H1 (cell line): ENCODE data around the gene CCNJ. TPM values are rescaled to one million over a fixed set of nuclear protein-coding genes. Genes with fewer than 3 reads are reported as not detected.
A peak's percentile ranks its signal among the peaks of the same experiment; 100 is the strongest.

Experiments used
- CTCF ChIA-PET: fragments of 300-600 bp; sonication (Branson Sonifier 250); formaldehyde crosslinking; loops from one replicate; lab custom pipeline; 2021; ENCODE audit not compliant: partially characterized antibody; lab: Charles Lee
- POLR2A ChIA-PET: fragments of 300-600 bp; sonication (Branson Sonifier 250); formaldehyde crosslinking; loops from one replicate; lab custom pipeline; 2021; ENCODE audit warnings: inconsistent platforms; ENCODE audit not compliant: partially characterized antibody; lab: Charles Lee
- DNase-seq, 2 experiments: peaks; one replicate each; pipeline versions ENCODE4 v3.0.0 to v3.0.0-alpha.2; 2010 to 2022; ENCODE audit warnings: low spot score in 2 of 2, low read depth in 1 of 2, mixed read lengths in 1 of 2
- FAIRE-seq: peaks from 2 replicates; lab custom pipeline; 2011; peaks lifted over from hg19 to GRCh38; lab: Jason Lieb, UNC
- H2AFZ ChIP-seq: 2 replicates; pipeline ENCODE4 v1.8.1; 2012; ENCODE audit warnings: low read length, inconsistent platforms
- H2AK5ac ChIP-seq: 2 replicates; pipeline ENCODE4 v1.6.1; 2013; ENCODE audit warnings: low read depth, low read length
- H2BK120ac ChIP-seq: replicated peaks from 2 replicates; pipeline ENCODE3; 2013; ENCODE audit warnings: low read depth, low read length, inconsistent platforms
- H2BK12ac ChIP-seq: 2 replicates; pipeline ENCODE4 v1.6.1; 2013; ENCODE audit warnings: low read depth, low read length
- H2BK15ac ChIP-seq: 2 replicates; pipeline ENCODE4 v1.6.1; 2013; ENCODE audit warnings: low read length
- H2BK20ac ChIP-seq: 2 replicates; pipeline ENCODE4 v1.6.1; 2013; ENCODE audit warnings: low read length
- H2BK5ac ChIP-seq: 2 replicates; pipeline ENCODE4 v1.6.1; 2013; ENCODE audit warnings: low read depth, low read length
- H3K14ac ChIP-seq: 2 replicates; pipeline ENCODE4 v1.6.1; 2013; ENCODE audit warnings: inconsistent platforms; ENCODE audit not compliant: insufficient read length
- H3K18ac ChIP-seq: 2 replicates; pipeline ENCODE4 v1.6.1; 2013; ENCODE audit warnings: low read length; ENCODE audit errors: extremely low read depth
- H3K23ac ChIP-seq: 2 replicates; pipeline ENCODE4 v1.6.1; 2013; ENCODE audit warnings: inconsistent platforms; ENCODE audit not compliant: insufficient read length
- H3K23me2 ChIP-seq: 2 replicates; pipeline ENCODE4 v1.6.1; 2013; ENCODE audit warnings: low read depth, low read length
- H3K27ac ChIP-seq: 2 replicates; pipeline ENCODE4 v1.6.1; 2011; ENCODE audit warnings: low read depth, low read length, inconsistent platforms
- H3K27me3 ChIP-seq, 4 experiments: replicated peaks in 1 of 4; 1 replicate in 1 of 4; 2 replicates in 3 of 4; pipeline versions ENCODE4 v1.6.1 to v1.8.1; 2011 to 2013; ENCODE audit warnings: low read length in 3 of 4, mild to moderate bottlenecking in 3 of 4, inconsistent platforms in 2 of 4, mixed read lengths in 2 of 4, moderate library complexity in 1 of 4; ENCODE audit not compliant: control insufficient read depth in 3 of 4, insufficient read depth in 3 of 4; ENCODE audit errors: extremely low read depth in 1 of 4
- H3K36me3 ChIP-seq, 4 experiments: 2 replicates each; pipeline versions ENCODE4 v1.6.1 to v1.8.1; 2011 to 2013; ENCODE audit warnings: mild to moderate bottlenecking in 4 of 4, low read length in 3 of 4, moderate library complexity in 2 of 4, control low read depth in 1 of 4, inconsistent platforms in 1 of 4; ENCODE audit not compliant: insufficient read depth in 4 of 4, control insufficient read depth in 2 of 4
- H3K4ac ChIP-seq: replicated peaks from 2 replicates; pipeline ENCODE3; 2013; ENCODE audit warnings: low read length, low read depth, mixed read lengths, inconsistent platforms; ENCODE audit not compliant: insufficient read length
- H3K4me1 ChIP-seq, 4 experiments: replicated peaks in 1 of 4; 1 replicate in 1 of 4; 2 replicates in 3 of 4; pipeline versions ENCODE4 v1.6.1 to v1.8.1; 2011 to 2013; ENCODE audit warnings: low read length in 3 of 4, inconsistent platforms in 2 of 4, mixed read lengths in 1 of 4; ENCODE audit not compliant: insufficient read depth in 4 of 4, control insufficient read depth in 3 of 4
- H3K4me2 ChIP-seq, 2 experiments: 2 replicates each; pipeline versions ENCODE4 v1.6.1 to v1.8.1; 2011 to 2013; ENCODE audit warnings: low read depth in 2 of 2, low read length in 2 of 2, control low read depth in 1 of 2, inconsistent platforms in 1 of 2, mild to moderate bottlenecking in 1 of 2; ENCODE audit not compliant: insufficient read depth in 1 of 2
- H3K4me3 ChIP-seq, 4 experiments: fragments of 200-600, 300-600 bp in 1 of 4; sonication (generic), shearing (Covaris generic), sonication (Bioruptor Twin) in 1 of 4; 2 replicates each; pipeline versions ENCODE4 v1.5.1 to v1.8.1; 2011 to 2016; ENCODE audit warnings: low read length in 4 of 4, low read depth in 3 of 4, control low read depth in 2 of 4, inconsistent platforms in 2 of 4, mild to moderate bottlenecking in 2 of 4, mixed read lengths in 1 of 4, moderate library complexity in 1 of 4; ENCODE audit not compliant: insufficient read depth in 2 of 4; ENCODE audit errors: extremely low read depth in 1 of 4
- H3K56ac ChIP-seq: replicated peaks from 2 replicates; pipeline ENCODE3; 2013; ENCODE audit warnings: low read depth, mild to moderate bottlenecking, mixed read lengths, low read length, inconsistent platforms; ENCODE audit not compliant: insufficient read length
- H3K79me1 ChIP-seq: 2 replicates; pipeline ENCODE4 v1.6.1; 2013; ENCODE audit warnings: low read depth, low read length, control low read depth
- H3K79me2 ChIP-seq, 2 experiments: 2 replicates each; pipeline versions ENCODE4 v1.6.1 to v1.8.1; 2012 to 2013; ENCODE audit warnings: low read length in 2 of 2, mild to moderate bottlenecking in 2 of 2, inconsistent platforms in 1 of 2; ENCODE audit not compliant: insufficient read depth in 2 of 2, control insufficient read depth in 1 of 2
- H3K9ac ChIP-seq, 4 experiments: replicated peaks in 1 of 4; 1 replicate in 1 of 4; 2 replicates in 3 of 4; pipeline versions ENCODE4 v1.6.1 to v1.8.1; 2011 to 2013; ENCODE audit warnings: low read depth in 3 of 4, low read length in 3 of 4, control low read depth in 2 of 4, mild to moderate bottlenecking in 2 of 4, moderate library complexity in 2 of 4, inconsistent platforms in 1 of 4; ENCODE audit errors: extremely low read depth in 1 of 4
- H3K9me3 ChIP-seq, 2 experiments: 2 replicates each; pipeline versions ENCODE4 v1.6.1 to v1.8.1; 2012 to 2013; ENCODE audit warnings: mild to moderate bottlenecking in 2 of 2, moderate library complexity in 2 of 2, control low read depth in 1 of 2, inconsistent platforms in 1 of 2, low read depth in 1 of 2, low read length in 1 of 2, mixed read lengths in 1 of 2; ENCODE audit not compliant: insufficient read depth in 2 of 2
- H4K20me1 ChIP-seq, 2 experiments: replicated peaks in 1 of 2; 2 replicates each; pipeline versions ENCODE3 to v1.8.1; 2011 to 2013; ENCODE audit warnings: inconsistent platforms in 2 of 2, low read length in 2 of 2, mild to moderate bottlenecking in 1 of 2; ENCODE audit not compliant: insufficient read depth in 2 of 2, control insufficient read depth in 1 of 2
- H4K5ac ChIP-seq: 2 replicates; pipeline ENCODE4 v1.6.1; 2013; ENCODE audit warnings: low read length, low read depth, mixed read lengths, inconsistent platforms; ENCODE audit not compliant: insufficient read length
- H4K8ac ChIP-seq: 2 replicates; pipeline ENCODE4 v1.8.0; 2013; ENCODE audit warnings: mild to moderate bottlenecking, moderate library complexity, low read length, inconsistent platforms; ENCODE audit not compliant: insufficient read depth; ENCODE audit errors: extremely low read depth
- H4K91ac ChIP-seq: replicated peaks from 2 replicates; pipeline ENCODE3; 2013; ENCODE audit warnings: low read length, mixed read lengths, inconsistent platforms; ENCODE audit not compliant: insufficient read length
- CEBPB ChIP-seq: IDR thresholded peaks from 2 replicates; pipeline ENCODE4 v1.6.1; 2012; ENCODE audit warnings: low read depth, low read length
- HDAC6 ChIP-seq: IDR thresholded peaks from one replicate; pipeline ENCODE4 v1.7.1; 2012; ENCODE audit warnings: low read depth, mild to moderate bottlenecking, inconsistent platforms, low read length, moderate library complexity
- TBP ChIP-seq: IDR thresholded peaks from 2 replicates; pipeline ENCODE4 v1.6.1; 2011; ENCODE audit warnings: low read depth, low read length, improper control_type of control experiment
- TCF12 ChIP-seq: IDR thresholded peaks from 2 replicates; pipeline ENCODE4 v1.6.1; 2011; ENCODE audit warnings: low read depth, mild to moderate bottlenecking, low read length
- WGBS, 2 experiments: shearing (Covaris generic) in 1 of 2; methylation state at CpG; one replicate each; pipeline versions ENCODE4 v1.1.6 to v1.1.7; 2013 to 2015; ENCODE audit warnings: low lambda C conversion rate in 2 of 2, mixed read lengths in 2 of 2, inconsistent platforms in 1 of 2, low coverage in 1 of 2, missing lambda C conversion rate in 1 of 2; ENCODE audit not compliant: insufficient replicate concordance in 2 of 2, insufficient coverage in 1 of 2, insufficient read length in 1 of 2; ENCODE audit errors: extremely low coverage in 1 of 2, missing lambda C conversion rate in 1 of 2; 5-methylcytosine and 5-hydroxymethylcytosine counted together
- polyA plus RNA-seq, 7 experiments: library from polyadenylated mRNA; depleted of rRNA in 3 of 7; stranded (reverse) in 5 of 7; unstranded in 2 of 7; fragments of >200 nt in 5 of 7; fragments of 200-250 nt in 2 of 7; gene quantifications; 1 replicate in 5 of 7; 2 replicates in 1 of 7; 4 replicates in 1 of 7; pipeline versions ENCODE4 v1.2.1 to v1.2.3, GENCODE V29; 2011 to 2013; ENCODE audit warnings: missing spikeins in 2 of 7, mixed read lengths in 2 of 7
- total RNA-seq: library from RNA; stranded (reverse); fragmentation: NEBNext Ultra II Directional; extraction: Animal tissue kit (Norgen Biotek cat#: 25700); gene quantifications from 2 replicates; pipeline ENCODE4 v1.2.1, GENCODE V29; 2021
- TF ChIP-seq, protein P1 (sequence below), 3 experiments: IDR thresholded peaks; 1 replicate in 2 of 3; 2 replicates in 1 of 3; pipeline versions ENCODE4 v1.5.1 to v1.6.1; 2011; ENCODE audit warnings: low read length in 3 of 3, mild to moderate bottlenecking in 3 of 3, inconsistent platforms in 2 of 3, low read depth in 1 of 3, moderate library complexity in 1 of 3; ENCODE audit not compliant: insufficient read depth in 1 of 3; ENCODE audit errors: control extremely low read depth in 1 of 3

CCNJ gene
- total and polyA plus RNA-seq, 2 of the 8 experiments (the other 6 are each of a cell fraction or from before 2014, with no cell fraction given): 31.4 to 34.7 TPM

DNA sequence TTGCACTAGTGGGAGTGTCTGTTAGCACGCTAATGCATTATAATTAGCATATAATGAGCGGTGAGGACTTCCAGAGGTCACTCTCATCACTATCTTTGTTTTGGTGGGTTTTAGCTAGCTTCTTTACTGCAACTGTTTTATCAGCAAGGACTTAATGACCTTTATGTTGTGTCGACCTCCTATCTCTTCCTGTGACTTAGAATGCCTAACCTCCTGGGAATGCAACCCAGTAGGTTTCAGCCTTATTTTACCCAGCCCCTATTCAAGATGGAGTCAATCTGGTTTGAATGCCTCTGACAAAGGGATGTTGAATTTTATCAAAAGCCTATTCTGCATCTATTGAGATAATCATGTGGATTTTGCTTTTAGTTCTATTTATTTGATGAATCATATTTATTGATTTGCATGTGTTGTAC, 64.2 kb downstream of the CCNJ start:
- Histone ChIP-seq H4K91ac (no peak overlapping the region), H3K23ac (no peak overlapping the region), H3K36me3 (no peaks in the 10 kb centered on the region), H2BK15ac (no peak overlapping the region), H2BK5ac (no peak overlapping the region), H3K4me3 (no peak overlapping the region), H3K4ac (no peak overlapping the region), H4K5ac (no peak overlapping the region), H3K23me2 (no peaks in the 10 kb centered on the region), H2BK20ac (no peak overlapping the region), H3K79me1 (no peaks in the 10 kb centered on the region), H4K20me1 (no peaks in the 10 kb centered on the region), H3K9ac (no peak overlapping the region), H2BK12ac (no peak overlapping the region), H3K79me2 (no peaks in the 10 kb centered on the region), H3K14ac (no peak overlapping the region), H2BK120ac (no peak overlapping the region), H4K8ac (no peak overlapping the region), H3K56ac (no peak overlapping the region), H3K4me2 (no peak overlapping the region), H2AK5ac (no peak overlapping the region), H3K4me1 (no peaks in the 10 kb centered on the region), H3K27me3 (no peaks in the 10 kb centered on the region; a peak in 1 of 7 replicates), H2AFZ (0 out of 2 replicates have a peak overlapping the region, but pooled peaks have one; percentile 52), H3K27ac (no peak overlapping the region), H3K9me3 (no peaks in the 10 kb centered on the region), H3K18ac (no peak overlapping the region)
- ChIA-PET POLR2A (interaction anchor here (0.7 to 2.3 kb wide), 2 partner anchors 22 to 82 kb away, joined by 3 to 7 read pairs; partner anchors contain the start of gene ZNF518A), CTCF (interaction anchor here (1.0 kb wide), 2 partner anchors 57 to 122 kb away, joined by 3 to 6 read pairs; no protein-coding TSS in a partner anchor)
- no peak for FAIRE-seq
- TF ChIP-seq TCF12 (no peak), TBP (no peak), CEBPB (no peak), HDAC6 (no peak)
- TF ChIP-seq, protein P1, sequence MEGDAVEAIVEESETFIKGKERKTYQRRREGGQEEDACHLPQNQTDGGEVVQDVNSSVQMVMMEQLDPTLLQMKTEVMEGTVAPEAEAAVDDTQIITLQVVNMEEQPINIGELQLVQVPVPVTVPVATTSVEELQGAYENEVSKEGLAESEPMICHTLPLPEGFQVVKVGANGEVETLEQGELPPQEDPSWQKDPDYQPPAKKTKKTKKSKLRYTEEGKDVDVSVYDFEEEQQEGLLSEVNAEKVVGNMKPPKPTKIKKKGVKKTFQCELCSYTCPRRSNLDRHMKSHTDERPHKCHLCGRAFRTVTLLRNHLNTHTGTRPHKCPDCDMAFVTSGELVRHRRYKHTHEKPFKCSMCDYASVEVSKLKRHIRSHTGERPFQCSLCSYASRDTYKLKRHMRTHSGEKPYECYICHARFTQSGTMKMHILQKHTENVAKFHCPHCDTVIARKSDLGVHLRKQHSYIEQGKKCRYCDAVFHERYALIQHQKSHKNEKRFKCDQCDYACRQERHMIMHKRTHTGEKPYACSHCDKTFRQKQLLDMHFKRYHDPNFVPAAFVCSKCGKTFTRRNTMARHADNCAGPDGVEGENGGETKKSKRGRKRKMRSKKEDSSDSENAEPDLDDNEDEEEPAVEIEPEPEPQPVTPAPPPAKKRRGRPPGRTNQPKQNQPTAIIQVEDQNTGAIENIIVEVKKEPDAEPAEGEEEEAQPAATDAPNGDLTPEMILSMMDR (IDR thresholded peaks at IDR 0.05; ENCODE audit: control extremely low read depth in 1 of 3, insufficient read depth in 1 of 3, low read depth in 1 of 3, low read length in 3 of 3): no peak
- DNase-seq: no peak
- 80% methylated on average over 3 of the region's 3 CpGs; no CpG with 5 or more reads in 1 of the 2 experiments for WGBS, 2 experiments
